Large intestine (tissue), 3 donors: ENCODE data around the gene ANKZF1. TPM values are rescaled to one million over a fixed set of nuclear protein-coding genes. Genes with fewer than 3 reads are reported as not detected.

ENCODE experiments used
- DNase-seq, 2 donors: peaks; one replicate each; pipeline versions ENCODE4 v3.0.0 to v3.0.0-alpha.2; 2013
- H3K27ac ChIP-seq: one replicate; pipeline ENCODE4 v1.5.1; 2013; ENCODE audit warnings: low read length
- H3K27me3 ChIP-seq: 2 replicates; pipeline ENCODE4 v1.6.1; 2013; ENCODE audit warnings: low read length; ENCODE audit not compliant: control insufficient read depth, insufficient read depth
- H3K36me3 ChIP-seq: 2 replicates; pipeline ENCODE4 v1.6.1; 2013; ENCODE audit warnings: low read length; ENCODE audit not compliant: control insufficient read depth, insufficient read depth
- H3K4me1 ChIP-seq: one replicate; pipeline ENCODE4 v1.6.1; 2013; ENCODE audit warnings: low read length; ENCODE audit not compliant: control insufficient read depth, insufficient read depth
- H3K4me3 ChIP-seq: one replicate; pipeline ENCODE4 v1.5.1; 2013; ENCODE audit warnings: low read length
- H3K9me3 ChIP-seq: one replicate; pipeline ENCODE4 v1.6.1; 2013; ENCODE audit warnings: mild to moderate bottlenecking, low read depth, low read length, moderate library complexity; ENCODE audit not compliant: control insufficient read depth
- WGBS: methylation state at CpG from one replicate; pipeline ENCODE4 v1.1.5; 2013; ENCODE audit warnings: low lambda C conversion rate; ENCODE audit not compliant: insufficient coverage; 5-methylcytosine and 5-hydroxymethylcytosine counted together
- polyA plus RNA-seq: library from polyadenylated mRNA; unstranded; fragments of 120-200 nt; gene quantifications from one replicate; pipeline ENCODE4 v1.2.1, GENCODE V29; 2013

The ANKZF1 gene
- polyA plus RNA-seq, 1 donor: 65.8 TPM

DNA sequence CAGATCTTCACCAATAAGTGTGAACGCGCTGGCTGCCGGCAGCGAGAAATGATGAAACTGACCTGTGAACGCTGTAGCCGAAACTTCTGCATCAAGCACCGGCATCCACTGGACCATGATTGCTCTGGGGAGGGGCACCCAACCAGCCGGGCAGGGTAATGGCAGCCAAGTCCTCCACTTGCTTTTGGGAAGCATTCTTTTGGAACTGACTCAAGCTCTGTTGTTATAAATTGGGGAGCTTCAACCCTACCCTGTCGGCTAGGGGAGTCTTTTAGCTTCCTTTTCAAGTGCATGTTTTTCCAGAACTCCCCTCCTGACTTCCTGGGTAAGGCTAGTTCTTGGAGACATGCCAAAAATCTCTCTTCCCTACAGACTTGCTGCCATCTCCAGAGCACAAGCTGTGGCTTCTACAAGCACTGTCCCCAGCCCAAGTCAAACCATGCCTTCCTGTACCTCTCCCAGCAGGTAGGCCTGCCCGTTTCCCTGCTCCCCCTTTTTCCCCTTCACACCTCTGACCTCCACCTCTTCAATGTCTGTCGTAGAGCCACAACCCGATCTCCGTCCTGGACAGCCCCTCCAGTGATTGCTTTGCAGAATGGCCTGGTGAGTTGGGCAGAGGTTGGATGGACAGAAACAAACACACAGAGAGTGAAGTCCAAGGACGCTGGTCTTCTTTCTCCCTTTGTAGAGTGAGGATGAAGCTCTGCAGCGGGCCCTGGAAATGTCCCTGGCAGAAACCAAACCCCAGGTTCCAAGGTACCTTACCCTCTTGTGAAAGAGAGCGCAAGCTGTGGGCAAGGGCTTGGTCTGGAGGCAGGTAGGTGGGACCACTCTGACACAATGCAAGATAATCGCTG is 21.5 kb upstream of the ANKZF1 start:
- H3K4me1 ChIP-seq: peaks cover 19% of the 10 kb centered on the region
- no peak overlapping the region for H3K4me3 ChIP-seq
- DNase-seq: no peak
- H3K36me3 ChIP-seq: peaks cover 51% of the 10 kb centered on the region
- WGBS: no CpG with 5 or more reads among the region's 17 CpGs
- H3K27me3 ChIP-seq: no peaks in the 10 kb centered on the region
- no peak overlapping the region for H3K27ac ChIP-seq
- no peaks in the 10 kb centered on the region for H3K9me3 ChIP-seq

DNA sequence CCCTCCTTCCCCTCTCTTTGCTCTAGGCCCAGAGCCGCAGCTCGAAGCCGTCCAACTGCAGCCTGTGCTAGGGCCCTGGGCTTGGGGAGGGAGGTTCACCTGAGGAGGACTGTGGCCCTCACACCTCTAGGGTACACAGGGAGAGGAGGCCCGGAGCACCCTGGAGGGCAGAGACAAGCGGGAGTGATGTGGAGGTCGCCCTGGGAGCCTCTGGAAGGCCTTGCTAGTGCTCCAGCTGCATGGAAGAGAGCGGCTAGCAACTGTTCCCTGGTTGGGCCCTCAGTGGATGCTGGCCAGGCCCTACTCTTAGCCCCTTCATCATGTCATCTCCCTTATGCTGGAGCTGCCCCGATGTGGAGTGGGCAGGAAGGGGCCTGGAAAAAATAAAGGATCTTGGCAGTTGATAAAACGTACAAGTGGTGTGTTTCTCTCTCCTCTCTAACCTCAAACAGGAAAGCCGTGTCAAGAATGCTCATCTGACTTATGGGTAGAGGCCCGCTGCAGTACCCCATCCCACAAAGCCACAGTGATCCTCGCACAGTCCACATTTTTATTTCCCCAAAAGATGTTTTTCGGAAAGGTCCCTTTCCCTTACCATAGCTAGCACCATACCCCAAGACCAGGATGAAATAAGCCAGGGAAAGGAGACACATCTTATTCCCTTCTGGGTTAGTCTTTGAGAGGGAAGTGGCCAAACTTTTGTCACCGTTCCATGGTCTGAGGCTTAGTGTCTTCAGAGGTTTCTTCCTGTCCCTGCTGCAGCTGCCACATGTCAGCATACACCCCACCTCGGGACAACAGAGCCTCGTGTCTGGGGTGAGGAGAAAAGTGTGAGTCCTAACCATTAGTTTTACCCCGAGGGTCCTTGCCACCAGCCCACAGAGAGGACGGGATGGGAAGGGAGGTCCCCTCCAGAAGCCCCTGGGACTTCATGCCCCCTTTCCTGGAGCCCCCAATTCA is 20.1 kb upstream of the ANKZF1 start:
- Histone ChIP-seq H3K4me1 (peaks cover 19% of the 10 kb centered on the region), H3K9me3 (no peaks in the 10 kb centered on the region), H3K27me3 (no peaks in the 10 kb centered on the region), H3K36me3 (peaks cover 65% of the 10 kb centered on the region), H3K27ac (no peak overlapping the region), H3K4me3 (no peak overlapping the region)
- 87% methylated on average over 3 of the region's 18 CpGs for WGBS
- no peak for DNase-seq

GRCh38 chr2:219210196-219210885 is 19.3 kb upstream of the ANKZF1 start:
- WGBS: no CpG with 5 or more reads among the region's 24 CpGs
- peaks cover 70% of the 10 kb centered on the region for H3K36me3 ChIP-seq
- no peak overlapping the region for H3K4me3 ChIP-seq
- H3K27ac ChIP-seq: no peak overlapping the region
- H3K4me1 ChIP-seq: peaks cover 19% of the 10 kb centered on the region
- no peak for DNase-seq
- no peaks in the 10 kb centered on the region for H3K27me3 ChIP-seq
- no peaks in the 10 kb centered on the region for H3K9me3 ChIP-seq

- no peaks in the 10 kb centered on the region for H3K27me3 ChIP-seq
- no peak for DNase-seq
- no CpG with 5 or more reads among the region's 9 CpGs for WGBS
- H3K9me3 ChIP-seq: no peaks in the 10 kb centered on the region
- no peak overlapping the region for H3K4me3 ChIP-seq
- H3K36me3 ChIP-seq: peaks cover 75% of the 10 kb centered on the region
- no peak overlapping the region for H3K27ac ChIP-seq
- H3K4me1 ChIP-seq: peaks cover 17% of the 10 kb centered on the region
Observed at GRCh38 chr2:219210886-219211362, 18.7 kb upstream of the ANKZF1 start.

GRCh38 chr2:219213026-219213415 is 16.6 kb upstream of the ANKZF1 start:
- 100% methylated on average over 3 of the region's 8 CpGs for WGBS
- Histone ChIP-seq H3K27me3 (no peaks in the 10 kb centered on the region), H3K4me1 (peaks cover 7% of the 10 kb centered on the region), H3K27ac (no peak overlapping the region), H3K9me3 (no peaks in the 10 kb centered on the region), H3K4me3 (no peak overlapping the region), H3K36me3 (peaks cover 74% of the 10 kb centered on the region)
- DNase-seq: no peak

- H3K27ac ChIP-seq: no peak overlapping the region
- WGBS: 100% methylated on average over 3 of the region's 10 CpGs
- no peak overlapping the region for H3K4me3 ChIP-seq
- no peaks in the 10 kb centered on the region for H3K27me3 ChIP-seq
- no peaks in the 10 kb centered on the region for H3K9me3 ChIP-seq
- no peak for DNase-seq
- peaks cover 68% of the 10 kb centered on the region for H3K36me3 ChIP-seq
- peaks cover 3% of the 10 kb centered on the region for H3K4me1 ChIP-seq
Observed at GRCh38 chr2:219213486-219214071, 16.0 kb upstream of the ANKZF1 start.

DNA sequence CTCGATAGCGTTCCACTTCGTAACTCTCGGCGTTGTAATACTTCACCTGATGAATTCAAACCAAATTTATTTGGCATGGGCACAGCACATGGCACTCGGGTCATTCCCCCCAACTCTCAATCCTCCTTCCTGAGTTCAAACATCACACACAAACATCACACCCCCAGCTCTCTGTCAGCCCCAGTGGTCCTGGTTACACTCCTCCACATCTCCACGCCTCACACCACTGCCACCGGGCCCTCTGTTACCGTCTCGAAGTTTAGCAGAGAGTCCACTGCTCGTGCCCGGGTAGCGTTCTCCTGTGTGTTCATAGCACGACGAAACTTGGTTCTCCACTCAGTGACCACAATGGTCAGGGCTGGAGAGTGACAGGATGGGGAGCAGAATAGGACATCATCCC is 15.5 kb upstream of the ANKZF1 start:
- no peak for DNase-seq
- Histone ChIP-seq H3K36me3 (peaks cover 63% of the 10 kb centered on the region), H3K9me3 (no peaks in the 10 kb centered on the region), H3K27ac (no peak overlapping the region), H3K4me1 (peaks cover 8% of the 10 kb centered on the region), H3K4me3 (no peak overlapping the region), H3K27me3 (no peaks in the 10 kb centered on the region)
- WGBS: no CpG with 5 or more reads among the region's 15 CpGs

GRCh38 chr2:219214786-219215185 is 14.8 kb upstream of the ANKZF1 start:
- peaks cover 59% of the 10 kb centered on the region for H3K36me3 ChIP-seq
- H3K4me1 ChIP-seq: peaks cover 15% of the 10 kb centered on the region
- no CpG with 5 or more reads among the region's 6 CpGs for whole genome bisulfite sequencing
- no peak overlapping the region for H3K27ac ChIP-seq
- H3K9me3 ChIP-seq: no peaks in the 10 kb centered on the region
- no peaks in the 10 kb centered on the region for H3K27me3 ChIP-seq
- DNase-seq: no peak
- H3K4me3 ChIP-seq: no peak overlapping the region

DNA sequence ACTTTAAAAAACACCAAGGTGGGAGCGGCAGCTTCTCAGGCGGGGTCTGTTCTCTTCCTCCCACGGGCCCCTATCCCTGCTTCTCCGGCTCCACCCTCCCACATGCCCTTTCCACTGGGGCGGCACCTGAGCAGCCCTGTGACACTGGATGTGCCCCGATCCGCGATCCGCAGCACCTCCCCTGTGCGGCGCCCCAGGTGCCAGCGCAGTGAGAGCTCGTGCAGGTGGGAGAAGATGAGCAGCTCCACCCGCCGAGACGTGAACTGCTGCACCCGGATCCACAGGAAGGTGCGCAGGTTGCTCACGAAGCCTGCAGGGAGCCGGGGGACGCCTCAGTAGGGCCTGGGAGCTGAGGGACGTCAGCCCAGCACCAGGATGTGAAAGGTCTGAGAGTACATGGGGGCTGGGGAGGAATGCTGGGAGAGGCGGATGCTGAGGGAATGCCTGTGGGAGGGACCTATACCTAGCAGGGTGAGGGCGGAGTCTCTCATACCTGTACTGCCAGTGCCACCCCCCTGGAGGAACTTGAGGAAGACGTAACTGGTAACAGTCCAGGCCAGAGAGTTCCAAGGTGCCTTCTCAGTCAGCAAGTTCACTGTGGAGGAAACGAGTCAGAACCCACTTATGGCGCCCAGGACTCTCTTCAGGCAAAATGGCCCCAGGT is 13.6 kb upstream of the ANKZF1 start:
- DNase-seq: no peak
- Histone ChIP-seq H3K9me3 (no peaks in the 10 kb centered on the region), H3K27me3 (no peaks in the 10 kb centered on the region), H3K4me1 (peaks cover 16% of the 10 kb centered on the region), H3K27ac (no peak overlapping the region), H3K4me3 (no peak overlapping the region), H3K36me3 (peaks cover 58% of the 10 kb centered on the region)
- no CpG with 5 or more reads among the region's 27 CpGs for WGBS
